Naive thymus-derived CD4-positive, alpha-beta T cell (primary cell): ENCODE measurements around the gene ZNF679. TPM values are rescaled to one million over a fixed set of nuclear protein-coding genes. Genes with fewer than 3 reads are reported as not detected.
"Not testable (repeated sequence)": the region's sequence is repeated elsewhere in the genome, so short reads cannot be mapped to it uniquely, and the experiment has no call there.

Experiments used
- ATAC-seq: fragments of 150-1000 bp; cut with Tn5 transposase; 2 replicates; pipeline ENCODE4 v1.10.0; 2021; ENCODE audit warnings: mild to moderate bottlenecking, moderate library complexity
- CTCF ChIA-PET: fragments of 350-600 bp; sonication (Branson Sonifier 250); formaldehyde crosslinking; loops from one replicate; lab custom pipeline; 2021; ENCODE audit warnings: antibody characterized with exemption; lab: Charles Lee
- POLR2A ChIA-PET: fragments of 350-600 bp; sonication (Branson Sonifier 250); formaldehyde crosslinking; loops from one replicate; lab custom pipeline; 2021; ENCODE audit warnings: antibody characterized with exemption, inconsistent platforms; lab: Charles Lee
- DNase-seq, 9 donors: peaks; one replicate each; pipeline versions ENCODE4 v3.0.0 to v3.0.0-alpha.2; 2020 to 2022; ENCODE audit warnings: mixed read lengths in 1 of 9
- H3K27ac ChIP-seq: one replicate; pipeline ENCODE4 v1.7.0; 2013; ENCODE audit warnings: mild to moderate bottlenecking, low read depth, low read length, moderate library complexity
- H3K27me3 ChIP-seq, 2 donors: one replicate each; pipeline ENCODE4 v1.7.0; 2013; ENCODE audit warnings: low read length in 2 of 2, mild to moderate bottlenecking in 2 of 2, moderate library complexity in 2 of 2; ENCODE audit not compliant: control insufficient read depth in 2 of 2, insufficient read depth in 2 of 2
- H3K36me3 ChIP-seq, 3 experiments: 1 replicate in 2 of 3; 2 replicates in 1 of 3; pipeline ENCODE4 v1.7.0; 2013; ENCODE audit warnings: low read length in 3 of 3, mild to moderate bottlenecking in 3 of 3, moderate library complexity in 1 of 3; ENCODE audit not compliant: insufficient read depth in 3 of 3, control insufficient read depth in 2 of 3
- H3K4me1 ChIP-seq, 2 donors: one replicate each; pipeline ENCODE4 v1.7.0; 2013; ENCODE audit warnings: low read length in 2 of 2, mild to moderate bottlenecking in 2 of 2, moderate library complexity in 1 of 2; ENCODE audit not compliant: control insufficient read depth in 2 of 2, insufficient read depth in 2 of 2
- H3K4me3 ChIP-seq: 2 replicates; pipeline ENCODE4 v1.7.0; 2013; ENCODE audit warnings: mild to moderate bottlenecking, low read length
- H3K9me3 ChIP-seq, 3 experiments: 1 replicate in 2 of 3; 2 replicates in 1 of 3; pipeline ENCODE4 v1.7.0; 2013; ENCODE audit warnings: low read length in 3 of 3; ENCODE audit not compliant: control insufficient read depth in 2 of 3
- H3K27ac Mint-ChIP-seq, 9 donors: one replicate each; pipeline ENCODE4 v1.8.0; 2020 to 2022; ENCODE audit warnings: mixed read lengths in 9 of 9, mild to moderate bottlenecking in 8 of 9, moderate library complexity in 5 of 9, inconsistent platforms in 2 of 9
- H3K27me3 Mint-ChIP-seq, 5 donors: one replicate each; pipeline ENCODE4 v1.8.0; 2021 to 2022; ENCODE audit warnings: mixed read lengths in 5 of 5, mild to moderate bottlenecking in 1 of 5
- H3K36me3 Mint-ChIP-seq, 5 donors: one replicate each; pipeline ENCODE4 v1.8.0; 2020 to 2022; ENCODE audit warnings: mixed read lengths in 5 of 5, mild to moderate bottlenecking in 3 of 5, inconsistent platforms in 1 of 5
- H3K4me1 Mint-ChIP-seq, 7 donors: one replicate each; pipeline ENCODE4 v1.8.0; 2020 to 2022; ENCODE audit warnings: mixed read lengths in 7 of 7, mild to moderate bottlenecking in 3 of 7, inconsistent platforms in 1 of 7
- H3K4me3 Mint-ChIP-seq, 10 donors: one replicate each; pipeline ENCODE4 v1.8.0; 2020 to 2022; ENCODE audit warnings: mild to moderate bottlenecking in 10 of 10, mixed read lengths in 10 of 10, moderate library complexity in 6 of 10, inconsistent platforms in 2 of 10
- H3K9me3 Mint-ChIP-seq, 11 donors: one replicate each; pipeline ENCODE4 v1.8.0; 2020 to 2022; ENCODE audit warnings: mixed read lengths in 11 of 11, mild to moderate bottlenecking in 4 of 11, inconsistent platforms in 1 of 11, moderate library complexity in 1 of 11
- intact Hi-C, 2 donors: fragments of 100-400 bp; cut with micrococcal nuclease; formaldehyde crosslinking; loops; one replicate each; pipeline ENCODE4 v1.15.1; 2023
- polyA plus RNA-seq, 2 donors: library from polyadenylated mRNA; unstranded; fragments of 300-500 nt; fragmentation: Illumina TruSeq; gene quantifications; one replicate each; pipeline ENCODE4 v1.2.3, GENCODE V29; 2021
- total RNA-seq, 6 experiments: library from RNA in 5 of 6; stranded (reverse) in 5 of 6; gene quantifications; 1 replicate in 5 of 6; 2 replicates in 1 of 6; pipeline ENCODE4 v1.2.3 and lab custom pipeline; 2021 to 2026

Gene ZNF679
- total and polyA plus RNA-seq, 7 experiments from 2014 or later = not detected

- peaks cover 0 to 14% (median 10%) of the 10 kb centered on the region in 5 donors for H3K27me3 Mint-ChIP-seq
- Histone ChIP-seq H3K9me3 (peaks cover 0 to 6% (median 0%) of the 10 kb centered on the region in 3 experiments), H3K4me1 (no peaks in the 10 kb centered on the region), H3K27ac (no peak overlapping the region), H3K4me3 (no peak overlapping the region), H3K36me3 (no peaks in the 10 kb centered on the region), H3K27me3 (no peaks in the 10 kb centered on the region)
- ChIA-PET POLR2A (no interaction called here), CTCF (no interaction called here)
- H3K4me1 Mint-ChIP-seq = no peaks in the 10 kb centered on the region
- ATAC-seq (no peak), DNase-seq (no peak)
- intact Hi-C loops = loop anchor here in 1 of 2 donors (10.0 kb wide), 1 partner anchor 440 kb away; no protein-coding TSS in a partner anchor
- no peak overlapping the region for H3K27ac Mint-ChIP-seq
- peaks cover 2 to 56% (median 17%) of the 10 kb centered on the region in 11 donors for H3K9me3 Mint-ChIP-seq
- peaks cover 0 to 8% (median 0%) of the 10 kb centered on the region in 5 donors for H3K36me3 Mint-ChIP-seq
- no peak overlapping the region for H3K4me3 Mint-ChIP-seq
Measured at GRCh38 chr7:64184376-64184775, 43.9 kb upstream of the ZNF679 start.

DNA sequence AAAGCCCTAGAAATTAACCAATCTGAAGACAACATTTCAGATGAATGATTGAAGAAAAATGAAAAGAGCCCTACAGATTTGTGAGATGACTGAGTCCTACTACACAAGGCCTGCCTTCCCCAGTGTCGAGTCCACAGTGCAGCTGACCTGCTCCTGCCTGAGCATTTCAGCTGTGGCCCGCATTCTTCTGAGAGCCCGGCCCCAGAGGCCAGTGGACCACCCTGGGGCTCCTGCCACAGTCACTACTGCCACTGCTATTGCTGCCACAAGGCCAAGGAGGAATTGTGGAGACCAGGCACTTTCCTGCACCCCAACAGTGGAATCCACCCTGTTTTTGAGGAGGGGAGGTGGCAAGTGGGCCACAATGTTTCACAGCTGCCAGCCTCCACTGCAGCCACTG, 40.9 kb upstream of the ZNF679 start:
- H3K27me3 ChIP-seq = no peaks in the 10 kb centered on the region
- DNase-seq = no peak
- no peak overlapping the region for H3K27ac Mint-ChIP-seq
- no peak for ATAC-seq
- intact Hi-C loops = loop anchor here in 1 of 2 donors (10.0 kb wide), 1 partner anchor 437 kb away; no protein-coding TSS in a partner anchor
- no peaks in the 10 kb centered on the region for H3K36me3 ChIP-seq
- no peak overlapping the region for H3K27ac ChIP-seq
- H3K9me3 Mint-ChIP-seq = peaks cover 0 to 48% (median 10%) of the 10 kb centered on the region in 11 donors
- H3K4me3 ChIP-seq = no peak overlapping the region
- ChIA-PET POLR2A (no interaction called here), CTCF (no interaction called here)
- H3K27me3 Mint-ChIP-seq = no peaks in the 10 kb centered on the region
- H3K4me1 Mint-ChIP-seq = no peaks in the 10 kb centered on the region
- H3K36me3 Mint-ChIP-seq = no peaks in the 10 kb centered on the region
- peaks cover 0 to 6% (median 0%) of the 10 kb centered on the region in 3 experiments for H3K9me3 ChIP-seq
- H3K4me1 ChIP-seq = no peaks in the 10 kb centered on the region
- H3K4me3 Mint-ChIP-seq = no peak overlapping the region

- ATAC-seq (no peak), DNase-seq (no peak)
- no peak overlapping the region for H3K27ac ChIP-seq
- H3K4me3 Mint-ChIP-seq = no peak overlapping the region
- no peak overlapping the region for H3K4me3 ChIP-seq
- no peaks in the 10 kb centered on the region for H3K36me3 Mint-ChIP-seq
- peaks cover 0 to 55% (median 17%) of the 10 kb centered on the region in 11 donors for H3K9me3 Mint-ChIP-seq
- no peaks in the 10 kb centered on the region for H3K4me1 Mint-ChIP-seq
- CTCF ChIA-PET = no interaction called here
- intact Hi-C loops = no loop called here
- H3K27ac Mint-ChIP-seq = no peak overlapping the region
- H3K36me3 ChIP-seq = no peaks in the 10 kb centered on the region
- POLR2A ChIA-PET = no interaction called here
- no peaks in the 10 kb centered on the region for H3K27me3 Mint-ChIP-seq
- no peaks in the 10 kb centered on the region for H3K27me3 ChIP-seq
- peaks cover 0 to 14% (median 0%) of the 10 kb centered on the region in 3 experiments for H3K9me3 ChIP-seq
- H3K4me1 ChIP-seq = no peaks in the 10 kb centered on the region
Measured at GRCh38 chr7:64192148-64192704, 36.0 kb upstream of the ZNF679 start.

DNA sequence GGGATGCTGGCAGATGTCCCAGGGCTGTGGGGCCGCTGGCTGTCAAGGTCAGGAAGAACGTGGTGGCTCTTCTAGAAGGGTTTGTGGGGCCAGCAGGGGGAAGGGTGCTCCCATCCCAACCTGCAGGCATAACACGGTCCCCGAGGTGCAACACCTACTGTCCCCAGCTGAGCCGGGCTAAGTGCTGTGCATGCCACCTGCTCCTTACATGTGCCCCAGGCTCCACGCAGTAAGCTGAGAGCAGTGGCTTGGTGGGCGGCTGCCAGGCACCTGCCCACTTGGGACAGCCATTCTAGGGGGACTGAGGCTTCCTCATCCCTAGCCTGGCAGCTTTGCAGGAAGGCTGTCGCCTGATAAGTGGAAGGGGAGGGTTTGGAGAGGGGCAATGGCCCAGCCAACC, 35.5 kb upstream of the ZNF679 start:
- H3K36me3 ChIP-seq = no peaks in the 10 kb centered on the region
- ATAC-seq (no peak), DNase-seq (no peak)
- H3K27ac Mint-ChIP-seq = no peak overlapping the region
- no peak overlapping the region for H3K4me3 Mint-ChIP-seq
- H3K36me3 Mint-ChIP-seq = no peaks in the 10 kb centered on the region
- no peaks in the 10 kb centered on the region for H3K4me1 ChIP-seq
- POLR2A ChIA-PET = no interaction called here
- H3K27me3 Mint-ChIP-seq = no peaks in the 10 kb centered on the region
- no peaks in the 10 kb centered on the region for H3K27me3 ChIP-seq
- no peak overlapping the region for H3K27ac ChIP-seq
- H3K4me3 ChIP-seq = no peak overlapping the region
- CTCF ChIA-PET = no interaction called here
- no peaks in the 10 kb centered on the region for H3K4me1 Mint-ChIP-seq
- peaks cover 0 to 10% (median 0%) of the 10 kb centered on the region in 3 experiments for H3K9me3 ChIP-seq
- intact Hi-C loops = no loop called here
- peaks cover 0 to 52% (median 17%) of the 10 kb centered on the region in 11 donors for H3K9me3 Mint-ChIP-seq

GRCh38 chr7:64206903-64207302, 21.4 kb upstream of the ZNF679 start, which contains the start of gene ZNF735:
ZNF735 (plus strand) TSS chr7:64207203; CDS start chr7:64207203, 0 bp downstream.
- intact Hi-C loops = no loop called here
- Mint-ChIP-seq H3K4me1 (no peaks in the 10 kb centered on the region), H3K27me3 (no peaks in the 10 kb centered on the region), H3K36me3 (no peaks in the 10 kb centered on the region), H3K4me3 (no peak within 1 kb of the TSS), H3K27ac (no peak within 1 kb of the TSS), H3K9me3 (peaks cover 6 to 86% (median 15%) of the 10 kb centered on the region in 11 donors)
- Histone ChIP-seq H3K36me3 (no peaks in the 10 kb centered on the region), H3K27ac (no peak within 1 kb of the TSS), H3K4me1 (no peaks in the 10 kb centered on the region), H3K4me3 (no peak within 1 kb of the TSS), H3K27me3 (no peaks in the 10 kb centered on the region), H3K9me3 (no peaks in the 10 kb centered on the region)
- POLR2A ChIA-PET = no interaction called here
- ATAC-seq (no peak), DNase-seq (no peak)
- CTCF ChIA-PET = no interaction called here

DNA sequence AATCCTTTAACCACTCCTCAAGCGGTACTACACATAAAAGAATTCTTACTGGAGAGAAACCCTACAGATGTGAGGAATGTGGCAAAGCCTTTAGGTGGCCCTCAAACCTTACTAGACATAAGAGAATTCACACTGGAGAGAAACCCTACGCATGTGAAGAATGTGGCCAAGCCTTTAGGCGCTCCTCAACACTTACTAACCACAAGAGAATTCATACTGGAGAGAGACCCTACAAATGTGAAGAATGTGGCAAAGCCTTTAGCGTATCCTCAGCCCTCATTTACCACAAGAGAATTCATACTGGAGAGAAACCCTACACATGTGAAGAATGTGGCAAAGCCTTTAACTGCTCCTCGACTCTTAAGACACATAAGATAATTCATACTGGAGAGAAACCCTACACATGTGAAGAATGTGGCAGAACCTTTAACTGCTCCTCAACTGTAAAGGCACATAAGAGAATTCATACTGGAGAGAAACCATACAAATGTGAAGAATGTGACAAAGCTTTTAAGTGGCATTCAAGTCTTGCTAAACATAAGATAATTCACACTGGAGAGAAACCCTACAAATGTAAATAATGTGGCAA, 8.5 kb upstream of the ZNF679 start:
- H3K4me1 Mint-ChIP-seq, POLR2A ChIA-PET, H3K27ac ChIP-seq, CTCF ChIA-PET, H3K4me3 Mint-ChIP-seq, H3K27me3 ChIP-seq, intact Hi-C loops, ATAC-seq, H3K27ac Mint-ChIP-seq, H3K4me3 ChIP-seq, H3K4me1 ChIP-seq, H3K27me3 Mint-ChIP-seq, DNase-seq, H3K36me3 ChIP-seq: not testable (repeated sequence)
- peaks cover 0 to 12% (median 3%) of the 10 kb centered on the region in 5 donors for H3K36me3 Mint-ChIP-seq
- peaks cover 0 to 47% (median 0%) of the 10 kb centered on the region in 3 experiments for H3K9me3 ChIP-seq
- H3K9me3 Mint-ChIP-seq = peaks cover 16 to 82% (median 35%) of the 10 kb centered on the region in 11 donors

GRCh38 chr7:64223366-64223765, 4.9 kb upstream of the ZNF679 start:
- no peak overlapping the region for H3K27ac ChIP-seq
- Mint-ChIP-seq H3K27ac (no peak overlapping the region), H3K4me1 (no peaks in the 10 kb centered on the region), H3K4me3 (no peak overlapping the region), H3K27me3 (no peaks in the 10 kb centered on the region), H3K36me3 (peaks cover 0 to 17% (median 3%) of the 10 kb centered on the region in 5 donors), H3K9me3 (peaks cover 18 to 94% (median 39%) of the 10 kb centered on the region in 11 donors)
- CTCF ChIA-PET = no interaction called here
- intact Hi-C loops = no loop called here
- POLR2A ChIA-PET = no interaction called here
- no peaks in the 10 kb centered on the region for H3K27me3 ChIP-seq
- H3K36me3 ChIP-seq = no peaks in the 10 kb centered on the region
- H3K9me3 ChIP-seq = peaks cover 0 to 59% (median 0%) of the 10 kb centered on the region in 3 experiments
- DNase-seq = no peak
- no peak for ATAC-seq
- H3K4me3 ChIP-seq = no peak overlapping the region
- no peaks in the 10 kb centered on the region for H3K4me1 ChIP-seq
